AG09309 (cell line): ENCODE results near the gene TTLL5.

Experiments used
- DNase-seq: peaks from one replicate; pipeline ENCODE4 v3.0.0-alpha.2; 2010; ENCODE audit warnings: low read depth
- H3K4me3 ChIP-seq: 2 replicates; pipeline ENCODE4 v1.5.1; 2011; ENCODE audit warnings: mild to moderate bottlenecking, low read depth, low read length, moderate library complexity; ENCODE audit not compliant: control insufficient read depth
- CTCF ChIP-seq: IDR thresholded peaks from 2 replicates; pipeline ENCODE4 v1.5.1; 2011; ENCODE audit warnings: mild to moderate bottlenecking, low read depth, low read length, inconsistent platforms; ENCODE audit not compliant: insufficient read depth, control insufficient read depth; ENCODE audit errors: missing control alignments

Gene TTLL5

GRCh38 chr14:75927564-75928087 is 266.6 kb downstream of the TTLL5 start:
- TF ChIP-seq CTCF, result no peak
- DNase-seq, result no peak

GRCh38 chr14:75928690-75929181 is 267.7 kb downstream of the TTLL5 start:
- no peak overlapping the region for H3K4me3 ChIP-seq
- TF ChIP-seq CTCF, result no peak
- no peak for DNase-seq

More at GRCh38 chr14:75927564-75928087, 266.6 kb downstream of the TTLL5 start:
- H3K4me3 ChIP-seq, result no peak overlapping the region

GRCh38 chr14:75933712-75934296 is 272.8 kb downstream of the TTLL5 start:
- DNase-seq, result no peak
- no peak for TF ChIP-seq CTCF
- H3K4me3 ChIP-seq, result no peak overlapping the region

GRCh38 chr14:75934998-75935628 is 274.1 kb downstream of the TTLL5 start:
- H3K4me3 ChIP-seq, result no peak overlapping the region
- no peak for TF ChIP-seq CTCF
- DNase-seq, result no peak

- DNase-seq, result no peak
- no peak for TF ChIP-seq CTCF
- H3K4me3 ChIP-seq, result no peak overlapping the region
Measured at GRCh38 chr14:75939200-75939599, 278.2 kb downstream of the TTLL5 start.

GRCh38 chr14:75941030-75941429 is 280.0 kb downstream of the TTLL5 start:
- TF ChIP-seq CTCF, result no peak
- H3K4me3 ChIP-seq, result no peak overlapping the region
- DNase-seq, result no peak
